ENCODE measurements around the gene ZC3H4.

DNA sequence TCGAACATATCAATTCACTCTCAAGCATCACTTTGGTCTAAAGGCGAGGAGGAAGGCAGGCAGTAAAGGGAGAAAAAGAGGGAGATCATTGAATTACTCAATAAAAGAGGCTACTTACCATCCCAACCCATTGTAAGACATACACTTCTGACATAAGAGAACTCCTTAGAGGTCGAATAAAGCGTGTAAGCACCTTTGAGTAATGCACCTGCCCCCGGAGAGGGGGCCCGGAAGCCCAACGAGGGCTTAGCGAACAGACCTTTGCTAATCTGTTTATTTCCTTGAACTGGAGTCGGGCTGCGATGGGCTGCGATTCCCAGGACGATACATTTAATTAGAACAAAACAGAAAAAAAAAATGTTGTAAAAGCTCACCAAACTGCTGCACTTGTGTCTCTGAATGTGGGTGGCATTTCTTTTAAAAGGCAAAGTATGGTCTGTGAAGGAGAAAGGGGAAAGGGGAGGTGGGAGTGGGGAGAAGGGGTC, 3.0 kb downstream of the ZC3H4 start:
- TF ChIP-seq, protein P1, sequence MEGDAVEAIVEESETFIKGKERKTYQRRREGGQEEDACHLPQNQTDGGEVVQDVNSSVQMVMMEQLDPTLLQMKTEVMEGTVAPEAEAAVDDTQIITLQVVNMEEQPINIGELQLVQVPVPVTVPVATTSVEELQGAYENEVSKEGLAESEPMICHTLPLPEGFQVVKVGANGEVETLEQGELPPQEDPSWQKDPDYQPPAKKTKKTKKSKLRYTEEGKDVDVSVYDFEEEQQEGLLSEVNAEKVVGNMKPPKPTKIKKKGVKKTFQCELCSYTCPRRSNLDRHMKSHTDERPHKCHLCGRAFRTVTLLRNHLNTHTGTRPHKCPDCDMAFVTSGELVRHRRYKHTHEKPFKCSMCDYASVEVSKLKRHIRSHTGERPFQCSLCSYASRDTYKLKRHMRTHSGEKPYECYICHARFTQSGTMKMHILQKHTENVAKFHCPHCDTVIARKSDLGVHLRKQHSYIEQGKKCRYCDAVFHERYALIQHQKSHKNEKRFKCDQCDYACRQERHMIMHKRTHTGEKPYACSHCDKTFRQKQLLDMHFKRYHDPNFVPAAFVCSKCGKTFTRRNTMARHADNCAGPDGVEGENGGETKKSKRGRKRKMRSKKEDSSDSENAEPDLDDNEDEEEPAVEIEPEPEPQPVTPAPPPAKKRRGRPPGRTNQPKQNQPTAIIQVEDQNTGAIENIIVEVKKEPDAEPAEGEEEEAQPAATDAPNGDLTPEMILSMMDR (IDR thresholded peaks at IDR 0.05): no peak
- no peak for TF ChIP-seq SIN3A (IDR thresholded peaks at IDR 0.05; ENCODE audit: borderline replicate concordance, insufficient read depth, low read depth, low read length)
- TF ChIP-seq TCF7L2 (IDR thresholded peaks at IDR 0.05; ENCODE audit: low read depth, low read length): no peak
